ENCODE measurements around the gene CYB5R4.

- TF ChIP-seq CTCF (IDR thresholded peaks at IDR 0.05) (no peak), POLR2A (IDR thresholded peaks at IDR 0.05) (no peak), POLR2AphosphoS5 (IDR thresholded peaks at IDR 0.05) (no peak)
Measured at GRCh38 chr6:84003131-84003530, 143.6 kb downstream of the CYB5R4 start.
